ENCODE measurements around the gene LTB4R2.
"Not testable (repeated sequence)": the region's sequence is repeated elsewhere in the genome, so short reads cannot be mapped to it uniquely, and the experiment has no call there.

Gene LTB4R2

DNA sequence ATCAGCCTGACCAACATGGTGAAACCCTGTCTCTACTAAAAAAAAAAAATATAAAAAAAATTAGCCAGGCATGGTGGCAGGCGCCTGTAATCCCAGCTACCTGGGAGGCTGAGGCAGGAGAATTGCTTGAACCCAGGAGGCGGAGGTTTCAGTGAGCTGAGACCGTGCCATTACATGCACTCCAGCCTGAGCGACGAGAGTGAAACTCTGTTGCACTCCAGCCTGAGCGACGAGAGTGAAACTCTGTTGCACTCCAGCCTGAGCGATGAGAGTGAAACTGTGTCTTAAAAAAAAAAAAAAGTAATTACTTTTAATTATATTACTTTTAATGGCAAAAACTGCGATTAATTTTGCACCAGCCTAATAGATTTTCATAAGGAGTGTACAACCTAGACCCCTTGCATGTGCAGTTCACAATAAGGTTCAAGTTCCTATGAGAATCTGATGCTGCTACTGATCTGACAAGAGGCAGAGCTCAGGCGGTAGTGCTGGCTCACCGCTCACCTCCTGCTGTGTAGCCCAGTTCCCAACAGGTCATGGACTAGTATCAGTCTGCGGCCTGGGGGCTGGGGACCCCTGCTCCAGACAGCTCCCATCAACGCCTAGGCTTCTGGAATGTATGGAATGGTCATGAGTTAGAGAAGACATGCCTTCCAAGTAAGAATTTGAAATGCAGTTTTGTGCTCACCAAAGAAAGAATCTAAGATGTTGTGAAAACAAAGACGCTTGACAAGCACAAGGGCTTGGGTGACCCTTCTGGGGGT lies 11.5 kb downstream of the LTB4R2 start:
- DNase-seq = no peak

DNA sequence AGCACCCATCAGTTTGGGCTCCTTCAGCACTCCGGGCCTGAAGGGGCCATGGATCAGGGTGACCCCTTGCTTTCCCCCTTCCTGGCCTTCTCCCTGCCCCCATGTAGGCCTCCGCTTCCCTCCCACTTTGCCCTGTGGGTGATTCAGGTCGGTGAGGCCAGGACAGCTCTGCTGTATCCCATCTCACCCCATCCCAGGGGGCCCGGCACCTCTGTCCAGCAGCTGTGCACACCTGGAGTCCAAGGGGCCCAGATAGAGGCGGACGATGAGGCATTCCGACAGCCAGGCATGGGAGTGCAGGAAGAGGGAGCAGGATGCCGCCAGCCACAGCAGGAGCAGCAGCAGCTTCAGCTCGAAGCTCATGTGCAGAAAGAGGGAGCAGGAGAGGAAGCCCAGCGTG lies 12.7 kb downstream of the LTB4R2 start:
- DNase-seq = no peak

DNA sequence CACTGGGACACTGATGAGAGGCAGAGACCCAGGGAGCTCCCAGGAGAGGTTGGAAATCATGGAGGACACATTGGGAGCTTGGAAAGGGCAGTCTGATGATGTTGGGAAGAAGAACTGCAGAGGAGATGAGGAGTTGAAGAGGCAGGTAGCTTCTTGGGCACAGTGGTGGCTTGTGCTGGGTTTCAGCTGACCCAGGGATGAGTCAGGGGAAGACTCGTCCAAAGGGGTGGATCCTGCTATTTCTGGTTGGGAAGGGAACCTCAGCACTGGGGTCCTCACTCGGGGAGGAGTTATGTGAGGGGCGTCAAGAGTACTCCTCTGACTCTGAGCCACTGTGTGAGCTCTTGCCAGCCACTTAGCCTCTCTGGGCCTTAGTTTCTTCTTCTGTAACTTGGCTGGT lies 13.4 kb downstream of the LTB4R2 start:
- DNase-seq = no peak

DNA sequence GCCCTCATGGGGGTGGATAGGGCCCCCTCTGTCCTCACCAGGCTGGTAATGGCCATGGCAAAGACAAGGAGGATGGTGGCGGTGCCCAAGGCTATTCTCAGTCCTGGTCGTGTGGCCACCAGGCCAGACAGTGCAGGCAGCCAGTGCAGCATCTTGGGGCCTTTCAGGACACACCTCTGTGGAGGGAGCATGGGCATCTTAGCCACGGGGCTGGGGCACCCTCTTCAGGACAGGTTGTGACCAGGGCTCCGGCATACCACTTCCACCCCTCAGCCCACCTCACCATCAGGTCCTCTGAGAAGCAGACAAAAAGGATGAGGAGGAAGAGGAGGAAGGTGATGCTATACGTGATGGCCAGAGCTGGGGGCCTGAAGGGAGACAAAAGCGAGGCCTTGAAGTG lies 14.1 kb downstream of the LTB4R2 start:
- no peak for DNase-seq

DNA sequence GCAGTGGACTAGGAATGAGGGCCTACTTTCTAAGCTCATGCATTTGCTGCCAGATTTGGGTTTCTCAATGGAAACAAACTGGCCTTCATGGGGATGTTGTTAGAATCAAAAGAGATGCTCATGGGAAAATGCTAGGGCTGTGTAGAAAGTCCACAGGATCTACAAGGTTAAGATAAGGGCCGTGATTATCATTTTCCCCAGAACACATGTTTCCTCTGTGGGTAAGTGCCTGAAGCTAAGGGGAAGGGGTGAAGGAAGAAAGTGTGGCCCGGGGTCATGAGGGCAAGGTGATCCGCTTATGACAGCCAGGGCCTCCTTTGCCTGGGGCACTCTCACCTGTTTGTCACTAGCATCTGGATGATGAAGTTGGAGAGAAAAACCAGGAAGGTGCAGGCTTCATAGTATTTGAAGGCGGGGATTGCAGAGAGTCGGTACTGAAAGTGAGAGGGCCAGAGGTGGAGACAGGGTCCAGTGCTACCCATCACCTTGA lies 15.1 kb downstream of the LTB4R2 start:
- no peak for DNase-seq

DNA sequence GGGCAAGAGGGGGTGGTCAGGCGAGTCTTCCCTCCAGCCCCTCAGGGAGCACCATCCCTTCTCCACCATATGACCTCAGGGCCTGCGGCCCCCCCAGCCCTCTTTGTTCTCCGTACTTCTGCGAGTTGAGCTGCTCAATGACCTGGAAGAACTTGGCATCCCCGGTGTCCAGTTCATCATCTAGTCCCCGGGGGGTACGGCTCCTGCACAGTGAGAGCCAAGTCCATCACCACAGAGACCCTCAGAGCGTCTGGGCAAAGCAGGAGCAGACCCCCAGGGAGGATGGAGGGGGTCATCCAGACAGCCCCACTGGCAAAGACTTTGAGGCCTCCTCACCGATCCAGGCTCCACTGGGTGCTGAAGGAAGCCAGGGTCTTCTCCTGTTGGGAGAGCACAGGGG lies 16.0 kb downstream of the LTB4R2 start:
- DNase-seq = no peak

DNA sequence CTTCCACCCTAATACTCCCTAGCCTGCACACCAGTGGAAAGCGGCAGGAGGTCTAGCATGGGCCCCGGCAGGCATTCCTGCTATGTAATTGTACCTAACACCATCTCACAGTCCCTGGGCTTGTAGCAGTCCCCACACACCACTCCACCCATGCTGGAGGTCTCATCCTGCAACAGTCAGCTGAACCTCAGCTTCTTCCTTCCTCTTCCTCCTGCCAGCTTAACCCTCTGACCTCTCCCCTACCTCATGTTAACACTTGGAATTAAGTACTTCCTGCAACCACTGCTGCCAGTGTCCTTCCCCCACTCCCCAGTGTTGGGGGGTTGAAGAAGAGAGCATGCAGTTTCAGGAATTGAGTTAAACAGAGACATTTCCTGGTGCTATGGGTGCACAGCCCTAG lies 17.4 kb downstream of the LTB4R2 start:
- DNase-seq = no peak

DNA sequence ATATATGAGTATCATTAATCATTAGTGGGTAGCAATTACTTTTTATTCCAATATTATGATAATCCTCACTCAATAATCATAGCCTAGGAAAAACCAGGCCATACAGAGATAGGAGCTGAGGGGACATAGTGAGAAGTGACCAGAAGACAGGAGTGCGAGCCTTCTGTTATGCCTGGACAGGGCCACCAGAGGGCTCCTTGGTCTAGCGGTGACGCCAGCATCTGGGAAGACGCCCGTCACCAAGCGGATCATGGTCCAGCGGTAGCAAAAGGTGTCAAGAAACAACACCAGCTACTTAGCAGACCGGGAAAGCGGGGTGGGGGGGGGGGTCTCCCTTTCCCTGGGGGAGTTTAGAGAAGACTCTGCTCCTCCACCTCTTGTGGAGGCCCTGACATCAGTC lies 18.0 kb downstream of the LTB4R2 start:
- DNase-seq = not testable (repeated sequence)

DNA sequence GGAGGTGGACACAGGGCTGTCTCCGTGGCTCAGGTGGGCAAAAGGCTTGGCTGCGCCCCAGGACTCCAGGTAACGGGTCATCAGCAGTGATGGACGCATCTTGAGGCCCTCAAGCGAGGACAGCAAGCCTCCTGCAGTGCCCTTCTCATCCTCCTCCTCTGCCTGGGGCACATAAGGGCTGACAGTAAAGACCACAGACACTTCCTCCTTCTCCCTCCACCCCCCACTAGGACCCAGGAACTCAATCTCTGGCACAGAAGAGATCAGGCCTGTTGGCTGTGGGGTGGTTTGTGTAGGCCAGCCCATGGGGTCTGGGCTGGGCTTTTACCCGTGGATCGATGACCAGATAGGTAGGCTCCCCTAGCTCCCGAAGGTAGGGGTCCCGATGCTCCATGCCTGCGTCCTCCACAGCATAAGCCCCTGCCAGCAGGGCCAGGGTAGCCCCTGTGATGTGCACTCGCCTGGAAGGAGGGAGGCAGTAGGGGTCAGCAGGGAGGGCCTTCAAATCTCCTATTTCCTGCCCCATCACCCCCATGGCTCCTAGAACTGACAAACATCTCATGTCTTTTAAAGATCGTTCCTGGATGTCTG lies 19.2 kb downstream of the LTB4R2 start:
- no peak for DNase-seq

DNA sequence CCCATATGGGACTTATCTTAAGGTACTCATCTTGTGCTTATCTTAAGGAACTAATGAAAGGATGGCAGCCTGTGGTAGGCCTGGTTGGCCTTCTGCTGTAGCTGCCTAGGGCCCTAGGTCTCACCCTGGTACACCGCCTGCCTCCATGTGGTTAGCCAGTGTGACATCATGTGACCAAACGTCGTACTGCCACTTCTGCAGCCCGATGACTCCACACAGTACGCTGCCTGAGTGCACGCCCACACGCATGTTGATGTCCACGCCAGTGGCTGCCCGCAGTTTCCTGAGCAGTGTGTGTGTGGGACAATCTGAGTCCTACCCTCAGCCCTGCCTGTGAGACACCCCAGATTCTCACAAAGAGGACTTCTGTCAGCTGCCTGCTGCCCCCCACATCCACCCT lies 19.8 kb downstream of the LTB4R2 start:
- DNase-seq = no peak

DNA sequence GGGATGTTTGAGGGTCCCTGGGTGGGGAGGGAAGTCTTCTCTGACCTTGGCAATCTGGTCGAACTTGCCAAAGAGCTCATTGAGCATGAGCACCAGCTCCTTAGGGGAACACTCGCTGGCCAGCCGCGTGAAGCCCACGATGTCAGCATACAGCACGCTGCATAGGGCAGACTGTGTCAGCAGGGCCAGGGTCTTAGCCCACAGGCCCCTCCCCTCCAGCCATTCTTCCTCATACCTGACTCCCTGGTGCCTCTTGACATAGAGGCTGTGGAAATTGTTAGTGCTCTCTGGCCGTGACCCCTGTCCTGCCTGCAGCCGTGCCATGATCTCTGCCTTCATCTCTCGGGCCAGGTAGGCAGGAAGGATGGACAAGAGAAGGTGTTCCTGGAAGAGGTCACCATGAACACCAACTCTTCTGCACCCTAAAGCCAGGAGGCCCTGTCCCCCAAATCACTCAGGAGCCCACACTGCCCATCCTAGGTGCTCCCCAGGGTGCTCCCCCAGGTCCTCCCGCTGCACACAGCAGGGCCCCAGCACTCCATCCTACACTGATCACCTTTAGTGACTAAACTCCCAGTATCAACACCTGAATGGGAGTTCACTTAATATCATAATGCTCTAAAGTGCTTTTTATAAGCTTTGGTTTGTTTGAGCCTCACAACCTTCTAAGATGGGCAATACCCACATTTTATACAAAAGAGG lies 21.2 kb downstream of the LTB4R2 start:
- no peak for DNase-seq

DNA sequence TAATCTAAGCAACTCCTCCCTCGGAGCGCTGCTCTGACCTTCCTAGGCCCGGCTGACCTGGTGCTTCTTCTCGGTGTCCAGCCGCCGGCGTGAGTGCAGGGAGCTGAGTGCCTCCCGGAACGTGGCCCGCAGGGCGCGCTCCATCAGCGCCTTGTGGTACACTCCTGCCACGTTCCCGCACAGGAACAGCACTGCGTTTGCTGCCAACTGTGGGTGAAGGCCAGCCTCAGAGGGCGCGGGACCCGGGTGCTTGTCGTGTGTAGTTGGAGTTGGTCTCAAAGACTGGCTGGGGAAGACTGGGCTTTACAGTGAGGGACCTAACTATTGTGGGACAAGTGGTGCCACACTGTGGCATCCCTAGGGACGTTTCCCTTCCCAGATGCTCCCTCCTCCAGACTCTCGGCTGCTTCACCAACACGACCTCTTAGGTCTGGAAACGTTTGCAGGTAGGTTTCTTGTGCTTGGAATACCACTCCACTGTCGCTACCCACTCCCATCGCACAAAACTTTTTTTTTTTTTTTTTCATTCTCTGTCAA lies 21.9 kb downstream of the LTB4R2 start:
- DNase-seq = no peak

DNA sequence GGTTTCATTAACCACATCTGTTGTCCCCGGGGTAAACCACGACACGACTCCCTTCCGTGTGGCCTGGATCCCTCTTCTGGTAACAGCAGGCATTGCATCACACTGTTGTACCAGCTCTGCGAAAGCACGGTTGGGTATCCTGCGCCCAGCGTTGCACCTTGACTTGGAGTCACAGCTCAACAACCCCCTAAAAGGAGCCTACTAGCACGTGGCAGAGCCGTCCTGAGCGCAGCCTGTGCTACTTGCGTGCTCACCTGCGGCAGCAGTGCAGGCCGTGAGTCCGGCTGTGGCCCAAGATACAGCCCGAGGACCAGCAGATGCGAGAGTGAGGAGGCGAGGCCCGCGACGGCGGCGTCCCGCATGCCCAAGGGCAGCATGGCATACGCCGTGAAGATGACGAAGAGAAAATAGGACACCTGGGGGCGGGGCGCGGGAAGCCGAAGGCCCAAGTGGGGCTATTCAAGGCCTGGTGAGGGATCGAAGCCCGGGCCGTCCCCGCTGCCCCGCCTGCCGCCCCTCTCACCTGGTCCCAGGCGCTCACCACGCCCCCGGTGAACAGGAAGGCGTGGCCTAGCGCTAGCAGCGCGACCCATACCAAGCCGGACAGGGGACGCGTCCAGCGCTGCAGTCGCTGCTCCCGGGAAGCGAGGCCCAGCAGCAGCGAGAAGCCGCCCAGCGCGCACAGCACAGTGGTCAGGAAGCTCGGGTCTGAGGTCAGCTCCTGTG lies 22.5 kb downstream of the LTB4R2 start:
- DNase-seq = peak; percentile 35

DNA sequence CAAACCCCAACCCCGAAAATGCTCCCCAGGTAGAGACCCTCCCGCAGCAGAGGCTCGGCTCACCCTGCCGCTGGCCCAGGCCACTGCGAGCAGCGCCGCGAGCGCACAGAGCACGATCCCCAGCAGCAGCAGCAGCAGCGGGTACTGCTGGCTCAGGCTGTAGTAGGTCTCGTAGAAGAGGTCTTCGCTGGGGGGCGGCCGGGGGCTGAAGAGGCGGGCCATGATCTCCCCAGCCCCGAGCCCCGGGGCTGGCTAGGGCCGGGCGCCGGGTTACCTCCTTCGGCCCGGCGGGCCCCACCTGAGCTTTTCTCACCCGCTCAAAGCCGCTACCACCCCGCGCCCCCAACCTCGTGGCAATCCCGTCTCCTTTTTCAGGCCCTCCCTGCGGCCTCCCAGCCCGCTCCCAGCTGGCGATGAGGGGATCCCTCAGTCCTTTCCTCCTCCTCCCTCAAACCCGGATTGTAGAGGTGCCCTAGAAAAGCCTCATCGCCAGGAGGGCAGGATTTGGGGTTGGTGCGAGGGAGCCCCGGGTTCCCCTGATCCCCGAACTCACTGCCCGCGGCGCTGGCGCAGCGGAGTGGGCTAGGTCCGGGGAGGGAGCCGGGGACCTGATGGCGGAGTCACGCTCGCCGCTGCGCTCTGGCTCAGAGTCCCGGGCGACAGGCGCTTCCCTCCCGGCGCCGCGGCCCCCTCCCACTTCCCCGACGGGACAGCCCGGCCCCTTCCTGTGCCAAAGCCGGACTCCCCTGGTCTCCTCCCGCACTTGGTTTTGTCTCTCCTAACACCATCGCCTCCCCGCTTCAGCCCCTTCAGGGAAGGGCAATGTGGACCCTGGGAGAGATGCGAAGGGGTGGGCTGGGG lies 24.7 kb downstream of the LTB4R2 start, which contains the start of gene ADCY4:
ADCY4 (minus strand) TSS at position 641 of the 861 bp plus-strand sequence; CDS start at position 222, 419 bp downstream.
- DNase-seq = no peak

DNA sequence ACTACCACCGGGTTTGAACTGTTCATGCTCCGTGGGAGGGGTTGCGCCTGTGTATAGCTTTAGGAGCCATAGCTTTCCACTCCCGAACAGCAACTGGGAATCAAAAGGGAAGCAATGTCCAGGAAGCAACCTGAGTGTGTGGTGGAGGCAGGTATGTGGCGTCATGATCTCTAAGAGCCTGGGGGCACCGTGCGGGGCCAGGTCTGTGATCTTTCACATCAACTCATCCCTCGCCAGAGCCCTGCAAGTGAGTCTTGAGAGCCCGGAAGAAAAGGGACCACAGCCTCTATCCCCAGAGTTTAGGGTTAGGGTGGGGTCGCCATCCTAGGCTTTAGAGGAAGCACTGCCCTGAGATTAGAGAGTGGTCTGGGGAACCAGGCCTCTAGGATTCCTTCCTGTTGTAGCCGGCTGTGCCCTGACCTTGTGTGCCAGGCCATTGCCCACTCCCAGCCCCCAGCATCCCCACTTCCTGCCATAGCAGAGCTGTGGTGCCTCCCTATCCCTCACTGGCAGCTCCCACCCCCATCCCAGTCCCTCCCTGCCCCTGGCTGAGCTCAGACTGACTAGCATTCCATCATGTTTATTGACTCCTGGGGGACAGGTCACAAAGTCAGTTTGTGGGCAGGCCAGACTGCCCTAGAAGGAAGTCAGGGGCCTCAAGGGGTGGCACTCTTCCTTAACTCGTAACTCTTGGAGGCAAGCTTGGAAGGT lies 25.7 kb downstream of the LTB4R2 start:
- no peak for DNase-seq

DNA sequence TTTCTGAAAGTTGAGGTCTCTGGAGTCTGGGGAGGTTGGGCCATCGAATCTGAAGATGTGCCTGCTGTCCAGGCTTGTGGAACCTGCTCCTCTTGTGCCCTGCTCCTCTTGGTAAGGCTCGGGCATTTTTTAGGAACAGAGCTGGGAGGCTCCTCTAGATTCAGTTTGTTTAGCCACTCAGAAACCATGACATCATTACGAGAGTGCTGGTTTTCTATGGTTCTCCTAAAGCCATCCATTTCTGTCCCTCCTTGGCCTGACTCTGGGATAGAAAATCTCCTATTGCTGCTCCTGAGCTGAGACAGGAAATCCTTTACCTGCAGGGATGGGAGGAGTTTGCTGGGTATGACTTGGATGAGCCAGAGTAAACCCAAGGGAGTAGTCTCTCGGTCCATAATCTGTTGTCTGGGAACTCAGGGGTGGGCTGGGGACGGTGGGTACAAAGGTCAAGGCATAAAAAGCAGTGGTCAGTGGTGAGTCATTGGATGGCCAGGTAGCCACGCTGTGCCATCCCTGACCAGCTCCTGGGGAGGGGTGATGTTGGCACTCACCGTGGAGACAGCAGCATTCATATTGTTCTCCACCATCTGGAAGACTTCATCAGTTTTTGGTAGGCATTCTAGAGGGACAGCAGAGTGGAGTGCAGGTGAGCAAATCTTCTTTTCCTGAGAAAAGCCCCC lies 27.3 kb downstream of the LTB4R2 start:
- DNase-seq = no peak

DNA sequence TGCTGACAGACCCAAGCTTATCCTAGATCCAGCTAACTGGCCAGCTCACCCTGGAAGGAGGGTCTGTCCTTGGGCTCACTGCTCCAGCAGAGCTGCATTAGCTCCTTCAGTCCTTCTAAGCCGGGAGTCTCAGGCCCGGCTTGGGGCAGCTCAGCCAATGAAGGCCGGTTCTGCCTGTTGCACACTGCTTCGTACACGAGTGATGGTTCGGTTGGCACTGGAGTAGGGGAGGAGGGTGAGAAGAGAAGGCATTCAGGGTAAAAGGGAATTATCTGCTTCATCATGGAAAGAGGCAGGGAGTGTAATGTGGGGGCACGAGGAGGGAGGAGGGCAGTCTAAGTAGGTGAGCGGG lies 27.9 kb downstream of the LTB4R2 start:
- DNase-seq = no peak

DNA sequence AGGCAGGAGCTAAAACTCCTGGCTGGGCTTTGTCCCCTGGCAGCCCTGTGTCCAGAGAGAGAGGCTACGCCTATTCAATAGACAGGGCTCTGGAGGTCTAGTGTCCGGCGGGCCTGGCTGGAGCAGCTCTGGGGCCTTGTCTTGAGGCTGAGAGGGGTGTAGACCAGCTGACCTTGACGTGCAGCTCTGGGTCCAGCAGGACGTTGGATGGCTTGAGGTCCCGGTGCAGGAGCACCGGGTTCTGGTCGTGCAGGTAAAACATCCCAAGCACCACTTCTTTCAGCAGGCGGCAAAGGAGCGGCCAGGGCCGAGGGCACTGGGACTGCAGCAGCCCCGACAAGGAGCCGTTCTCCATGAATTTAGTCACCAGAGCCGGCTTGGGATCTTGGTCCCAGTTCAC lies 28.9 kb downstream of the LTB4R2 start:
- DNase-seq = no peak

DNA sequence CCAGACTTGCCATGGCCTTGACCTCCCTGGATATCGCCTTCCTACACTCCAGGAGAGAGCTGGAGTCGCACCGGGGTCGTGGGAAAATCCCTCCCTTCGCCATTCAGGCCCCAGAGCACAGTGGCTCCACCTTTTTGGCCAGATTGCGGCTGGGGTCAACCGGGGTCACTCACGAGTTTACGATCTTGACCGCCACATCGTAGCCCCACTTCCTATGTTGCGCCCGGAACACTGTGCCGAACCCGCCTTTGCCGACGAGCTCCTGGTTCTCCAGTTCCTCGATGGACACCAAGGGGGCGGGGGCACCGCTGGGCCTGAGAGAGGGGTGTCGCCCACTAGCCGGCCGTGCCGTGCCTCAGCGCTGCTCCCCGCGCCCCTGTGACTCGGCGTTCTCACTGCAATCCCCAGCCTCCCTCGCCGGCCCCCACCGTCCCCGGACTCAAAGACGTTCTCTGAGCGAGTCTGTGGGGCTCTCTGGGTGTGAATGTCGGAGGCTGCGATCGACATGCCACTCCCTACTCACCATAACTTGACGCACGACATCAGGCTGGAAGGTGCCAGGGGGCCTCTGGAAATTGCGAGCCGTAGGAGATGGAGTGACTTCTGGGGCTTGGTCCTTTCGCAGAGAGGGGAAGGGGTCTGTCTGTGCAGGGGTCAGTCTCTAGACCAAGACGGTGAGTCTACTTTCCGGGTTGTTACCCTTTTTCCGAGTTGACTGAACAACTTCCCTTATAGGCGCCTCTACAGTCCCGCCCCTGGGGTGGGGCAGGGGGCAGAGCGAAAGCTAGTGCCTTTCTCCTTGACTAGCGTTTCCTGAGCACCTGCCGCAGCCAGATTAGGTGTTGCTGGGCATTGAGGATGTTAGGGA lies 29.6 kb downstream of the LTB4R2 start, which contains the start of gene RIPK3:
RIPK3 (minus strand) TSS at position 708 of the 868 bp plus-strand sequence; CDS start at position 543, 165 bp downstream.
- no peak for DNase-seq

DNA sequence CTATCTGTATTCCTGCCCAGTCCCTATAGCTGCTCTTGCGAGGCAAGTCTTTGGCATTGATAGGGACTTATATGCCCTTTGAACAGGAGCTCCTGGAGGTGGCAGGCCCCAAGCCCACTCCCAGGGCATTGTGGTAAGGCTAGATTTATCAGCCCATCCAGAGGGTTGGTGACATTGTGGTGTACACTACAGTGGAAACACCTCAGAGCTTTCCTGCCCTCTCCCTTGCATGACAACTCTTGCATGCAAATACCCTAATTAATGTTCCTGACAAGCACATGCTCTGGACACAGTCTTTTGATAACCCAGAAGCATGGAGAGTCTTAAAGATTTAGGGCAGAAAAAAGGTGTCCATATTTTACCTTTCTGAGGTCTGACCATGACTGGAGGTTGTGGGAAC lies 30.7 kb downstream of the LTB4R2 start:
- DNase-seq = no peak
